Measurements from ENCODE around the gene SLIT1.

Gene SLIT1

GRCh38 chr10:97179731-97180362, 5.9 kb downstream of the SLIT1 start:
- Histone ChIP-seq H3F3A (ENCODE audit: insufficient read depth) (no peaks in the 10 kb centered on the region), H2AFZ (ENCODE audit: low read depth, low read length, severe bottlenecking) (no peak overlapping the region), H4K20me1 (ENCODE audit: low read depth, low read length) (no peaks in the 10 kb centered on the region), H3K27me3 (ENCODE audit: low read length) (no peaks in the 10 kb centered on the region), H3K27ac (ENCODE audit: low read depth, low read length) (no peak overlapping the region), H3K9me3 (ENCODE audit: insufficient read depth, low read length) (no peaks in the 10 kb centered on the region), H3K9me2 (replicated peaks; ENCODE audit: insufficient read depth, low read length) (no peaks in the 10 kb centered on the region), H3K36me3 (ENCODE audit: low read length) (no peaks in the 10 kb centered on the region), H3K79me2 (ENCODE audit: insufficient read depth, low read length) (no peaks in the 10 kb centered on the region), H3K9ac (ENCODE audit: low read length) (no peak overlapping the region), H3K4me3 (ENCODE audit: insufficient read depth, low read length, poor library complexity, severe bottlenecking) (no peak overlapping the region), H3K4me2 (ENCODE audit: low read depth, low read length, poor library complexity, severe bottlenecking) (no peak overlapping the region)
- TF ChIP-seq, protein P1, sequence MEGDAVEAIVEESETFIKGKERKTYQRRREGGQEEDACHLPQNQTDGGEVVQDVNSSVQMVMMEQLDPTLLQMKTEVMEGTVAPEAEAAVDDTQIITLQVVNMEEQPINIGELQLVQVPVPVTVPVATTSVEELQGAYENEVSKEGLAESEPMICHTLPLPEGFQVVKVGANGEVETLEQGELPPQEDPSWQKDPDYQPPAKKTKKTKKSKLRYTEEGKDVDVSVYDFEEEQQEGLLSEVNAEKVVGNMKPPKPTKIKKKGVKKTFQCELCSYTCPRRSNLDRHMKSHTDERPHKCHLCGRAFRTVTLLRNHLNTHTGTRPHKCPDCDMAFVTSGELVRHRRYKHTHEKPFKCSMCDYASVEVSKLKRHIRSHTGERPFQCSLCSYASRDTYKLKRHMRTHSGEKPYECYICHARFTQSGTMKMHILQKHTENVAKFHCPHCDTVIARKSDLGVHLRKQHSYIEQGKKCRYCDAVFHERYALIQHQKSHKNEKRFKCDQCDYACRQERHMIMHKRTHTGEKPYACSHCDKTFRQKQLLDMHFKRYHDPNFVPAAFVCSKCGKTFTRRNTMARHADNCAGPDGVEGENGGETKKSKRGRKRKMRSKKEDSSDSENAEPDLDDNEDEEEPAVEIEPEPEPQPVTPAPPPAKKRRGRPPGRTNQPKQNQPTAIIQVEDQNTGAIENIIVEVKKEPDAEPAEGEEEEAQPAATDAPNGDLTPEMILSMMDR (IDR thresholded peaks at IDR 0.05; ENCODE audit: insufficient read depth, low read length, poor library complexity, severe bottlenecking) = peak; percentile 14
- no peak for TF ChIP-seq EZH2phosphoT487 (conservative IDR thresholded peaks at IDR 0.05; ENCODE audit: low read length)

- Histone ChIP-seq H3K4me2 (ENCODE audit: low read depth, low read length, poor library complexity, severe bottlenecking) (no peak overlapping the region), H4K20me1 (ENCODE audit: low read depth, low read length) (no peaks in the 10 kb centered on the region), H3K4me3 (ENCODE audit: insufficient read depth, low read length, poor library complexity, severe bottlenecking) (no peak overlapping the region), H2AFZ (ENCODE audit: low read depth, low read length, severe bottlenecking) (no peak overlapping the region), H3K79me2 (ENCODE audit: insufficient read depth, low read length) (no peaks in the 10 kb centered on the region), H3K27ac (ENCODE audit: low read depth, low read length) (no peak overlapping the region), H3K27me3 (ENCODE audit: low read length) (no peaks in the 10 kb centered on the region), H3F3A (ENCODE audit: insufficient read depth) (no peaks in the 10 kb centered on the region), H3K9me2 (replicated peaks; ENCODE audit: insufficient read depth, low read length) (no peaks in the 10 kb centered on the region), H3K36me3 (ENCODE audit: low read length) (no peaks in the 10 kb centered on the region), H3K9ac (ENCODE audit: low read length) (no peak overlapping the region), H3K9me3 (ENCODE audit: insufficient read depth, low read length) (no peaks in the 10 kb centered on the region)
- TF ChIP-seq, protein P1 (IDR thresholded peaks at IDR 0.05; ENCODE audit: insufficient read depth, low read length, poor library complexity, severe bottlenecking) = no peak
- TF ChIP-seq EZH2phosphoT487 (conservative IDR thresholded peaks at IDR 0.05; ENCODE audit: low read length) = no peak
These were observed 6.4 kb downstream of the SLIT1 start for GRCh38 chr10:97179311-97179710.

GRCh38 chr10:97178074-97178473, 7.7 kb downstream of the SLIT1 start:
- TF ChIP-seq, protein P1 (IDR thresholded peaks at IDR 0.05; ENCODE audit: insufficient read depth, low read length, poor library complexity, severe bottlenecking) = no peak
- TF ChIP-seq EZH2phosphoT487 (conservative IDR thresholded peaks at IDR 0.05; ENCODE audit: low read length) = no peak
- Histone ChIP-seq H3K4me2 (ENCODE audit: low read depth, low read length, poor library complexity, severe bottlenecking) (no peak overlapping the region), H3F3A (ENCODE audit: insufficient read depth) (no peaks in the 10 kb centered on the region), H4K20me1 (ENCODE audit: low read depth, low read length) (no peaks in the 10 kb centered on the region), H3K4me3 (ENCODE audit: insufficient read depth, low read length, poor library complexity, severe bottlenecking) (no peak overlapping the region), H3K27me3 (ENCODE audit: low read length) (no peaks in the 10 kb centered on the region), H3K9me2 (replicated peaks; ENCODE audit: insufficient read depth, low read length) (no peaks in the 10 kb centered on the region), H3K36me3 (ENCODE audit: low read length) (no peaks in the 10 kb centered on the region), H2AFZ (ENCODE audit: low read depth, low read length, severe bottlenecking) (no peak overlapping the region), H3K27ac (ENCODE audit: low read depth, low read length) (no peak overlapping the region), H3K79me2 (ENCODE audit: insufficient read depth, low read length) (no peaks in the 10 kb centered on the region), H3K9me3 (ENCODE audit: insufficient read depth, low read length) (no peaks in the 10 kb centered on the region), H3K9ac (ENCODE audit: low read length) (no peak overlapping the region)

Measured in SU-DHL-6 (cell line).